Urinary bladder (tissue), 4 donors: ENCODE measurements around the gene IL23R. TPM values are rescaled to one million over a fixed set of nuclear protein-coding genes. Genes with fewer than 3 reads are reported as not detected.

Experiments
- DNase-seq: peaks from one replicate; pipeline ENCODE4 v3.0.0-alpha.2; 2015; ENCODE audit errors: extremely low spot score
- H3K27ac ChIP-seq: one replicate; pipeline ENCODE4 v1.5.1; 2013; ENCODE audit warnings: low read depth, mild to moderate bottlenecking, moderate library complexity
- H3K36me3 ChIP-seq: one replicate; pipeline ENCODE4 v1.6.1; 2013; ENCODE audit warnings: mild to moderate bottlenecking, moderate library complexity; ENCODE audit not compliant: insufficient read depth
- H3K4me1 ChIP-seq: one replicate; pipeline ENCODE4 v1.6.1; 2013; ENCODE audit warnings: mild to moderate bottlenecking, moderate library complexity; ENCODE audit not compliant: insufficient read depth
- H3K4me3 ChIP-seq: one replicate; pipeline ENCODE4 v1.5.1; 2013; ENCODE audit warnings: low read depth, low read length
- WGBS: extraction: QIAGEN DNeasy Blood & Tissue Kit; methylation state at CpG from one replicate; pipeline ENCODE4 v1.1.7; 2013; 5-methylcytosine and 5-hydroxymethylcytosine counted together
- polyA plus RNA-seq: library from polyadenylated mRNA; stranded (reverse); fragments of 200-250 nt; gene quantifications from one replicate; pipeline ENCODE4 v1.2.3, GENCODE V29; 2013
- total RNA-seq: library from RNA; depleted of rRNA; stranded (reverse); fragments of >200 nt; gene quantifications from one replicate; pipeline ENCODE4 v1.2.3, GENCODE V29; 2014
- donor health status: healthy with polysubstance abuse.
- donor health status: healthy.

The IL23R gene
- total and polyA plus RNA-seq, 2 donors = 0.48 TPM; not detected in 1

DNA sequence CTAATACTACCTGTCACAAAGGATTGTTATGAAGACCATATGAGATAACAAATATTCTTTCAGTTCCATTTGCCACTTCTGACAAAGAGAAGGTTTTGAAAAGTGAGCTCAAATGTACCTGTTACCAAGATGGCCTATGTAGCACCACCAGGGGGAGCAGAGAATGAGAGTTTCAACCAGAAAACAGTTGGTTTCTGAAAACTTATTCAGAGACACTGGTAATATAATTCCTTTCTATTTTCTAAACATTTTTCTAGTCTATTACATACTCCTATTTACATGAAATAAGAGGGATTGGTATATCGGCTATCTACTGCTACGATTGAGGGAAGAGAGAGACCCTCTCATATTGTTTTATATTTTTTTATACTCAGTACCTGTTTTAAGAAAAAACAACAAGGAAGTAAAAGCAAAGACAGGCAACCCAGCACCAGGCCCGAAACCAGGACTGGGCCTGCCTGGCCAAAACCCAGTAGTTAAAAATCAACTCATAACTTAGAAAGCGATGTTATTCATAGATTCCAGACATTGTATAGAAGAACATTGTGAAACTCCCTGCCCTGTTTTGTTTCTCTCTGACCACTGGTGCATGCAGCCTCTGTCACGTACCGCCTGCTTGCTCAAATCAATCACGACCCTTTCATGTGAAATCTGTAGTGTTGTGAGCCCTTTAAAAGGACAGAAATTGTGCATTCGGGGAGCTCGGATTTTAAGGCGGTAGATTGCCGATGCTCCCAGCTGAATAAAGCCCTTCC lies 48.3 kb downstream of the IL23R start:
- Histone ChIP-seq H3K4me1 (no peaks in the 10 kb centered on the region), H3K4me3 (no peak overlapping the region), H3K36me3 (no peaks in the 10 kb centered on the region), H3K27ac (no peak overlapping the region)
- DNase-seq = no peak
- WGBS = 86% methylated on average over 11 of the region's 11 CpGs

DNA sequence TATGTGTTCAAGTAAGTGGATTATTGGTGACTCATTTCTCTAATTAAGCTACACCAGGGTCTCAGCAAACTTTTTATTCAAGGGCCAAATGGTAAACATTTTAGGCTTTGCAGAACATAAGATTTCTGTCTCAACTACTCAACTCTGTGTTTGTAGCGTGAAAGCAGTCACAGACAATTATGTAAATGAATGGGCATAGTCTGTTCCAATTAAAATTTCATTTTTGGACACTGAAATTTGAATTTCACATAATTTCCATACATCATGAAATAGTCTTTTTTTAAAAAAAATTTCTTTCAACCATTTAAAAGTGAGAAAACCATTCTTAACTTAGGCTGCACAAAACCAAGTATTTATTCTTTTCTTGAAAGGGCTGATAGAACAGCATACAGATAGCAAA lies 50.1 kb downstream of the IL23R start:
- no peak for DNase-seq

GRCh38 chr1:67217417-67217816 lies 51.2 kb downstream of the IL23R start:
- DNase-seq = no peak
- Histone ChIP-seq H3K4me1 (no peaks in the 10 kb centered on the region), H3K27ac (no peak overlapping the region), H3K4me3 (no peak overlapping the region), H3K36me3 (no peaks in the 10 kb centered on the region)
- WGBS = 29% methylated on average over 1 of the region's 1 CpG

More for the DNA sequence above, 50.1 kb downstream of the IL23R start:
- no peaks in the 10 kb centered on the region for H3K4me1 ChIP-seq
- whole genome bisulfite sequencing = 98% methylated on average over 1 of the region's 1 CpG
- H3K4me3 ChIP-seq = no peak overlapping the region
- no peak overlapping the region for H3K27ac ChIP-seq
- no peaks in the 10 kb centered on the region for H3K36me3 ChIP-seq

DNA sequence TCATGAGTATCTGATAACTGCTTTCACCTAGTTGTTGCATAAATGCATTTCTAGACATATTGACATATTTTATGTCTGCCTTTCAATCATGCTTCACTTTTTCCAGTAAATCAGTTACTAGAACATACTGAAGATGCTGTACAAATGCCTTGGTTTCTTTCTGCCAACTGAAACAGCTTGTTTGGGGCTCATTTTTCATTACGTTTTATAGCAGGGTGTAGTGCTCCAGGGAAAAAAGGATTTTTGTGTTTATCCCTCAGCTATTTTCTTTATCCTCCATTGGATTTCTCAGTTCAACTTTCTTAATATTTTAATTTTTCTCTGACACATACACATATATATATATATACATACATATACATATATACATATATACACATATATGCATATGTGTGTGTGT lies 51.7 kb downstream of the IL23R start:
- no peak for DNase-seq
- Histone ChIP-seq H3K4me1 (no peaks in the 10 kb centered on the region), H3K36me3 (no peaks in the 10 kb centered on the region), H3K4me3 (no peak overlapping the region), H3K27ac (no peak overlapping the region)
- WGBS = 58% methylated on average over 1 of the region's 1 CpG

GRCh38 chr1:67224856-67225255 lies 58.6 kb downstream of the IL23R start:
- H3K4me1 ChIP-seq = no peaks in the 10 kb centered on the region
- H3K36me3 ChIP-seq = no peaks in the 10 kb centered on the region
- WGBS = 45% methylated on average over 2 of the region's 2 CpGs
- H3K4me3 ChIP-seq = no peak overlapping the region
- no peak for DNase-seq
- H3K27ac ChIP-seq = no peak overlapping the region

DNA sequence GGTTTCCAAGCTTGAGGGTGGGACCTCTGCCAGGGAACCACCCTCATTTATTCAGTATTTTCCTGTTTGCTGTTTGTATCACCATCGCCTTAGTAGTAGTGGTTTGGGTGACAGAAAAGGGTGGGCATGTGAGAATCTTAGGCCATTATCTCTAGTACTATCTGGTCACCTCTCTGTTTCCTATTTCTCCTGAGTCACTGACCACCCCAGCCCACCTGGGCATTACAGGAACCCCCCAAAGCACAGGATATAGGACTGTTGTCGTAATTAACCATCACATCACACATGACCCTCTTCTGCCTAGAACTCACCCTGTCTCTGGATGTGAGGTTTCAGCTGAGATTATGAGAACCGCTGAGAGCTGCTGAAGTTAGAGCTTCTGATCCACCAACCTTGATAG lies 60.4 kb downstream of the IL23R start:
- DNase-seq = no peak
- Histone ChIP-seq H3K27ac (no peak overlapping the region), H3K4me3 (no peak overlapping the region), H3K4me1 (no peaks in the 10 kb centered on the region), H3K36me3 (no peaks in the 10 kb centered on the region)
- WGBS = 92% methylated on average over 3 of the region's 3 CpGs

GRCh38 chr1:67227196-67227595 lies 60.9 kb downstream of the IL23R start:
- Histone ChIP-seq H3K36me3 (no peaks in the 10 kb centered on the region), H3K4me1 (no peaks in the 10 kb centered on the region), H3K4me3 (no peak overlapping the region), H3K27ac (no peak overlapping the region)
- DNase-seq = no peak
- WGBS = 82% methylated on average over 1 of the region's 1 CpG

- no peaks in the 10 kb centered on the region for H3K36me3 ChIP-seq
- no peak overlapping the region for H3K4me3 ChIP-seq
- H3K27ac ChIP-seq = no peak overlapping the region
- no peaks in the 10 kb centered on the region for H3K4me1 ChIP-seq
- DNase-seq = no peak
Observed at GRCh38 chr1:67228791-67229190, 62.5 kb downstream of the IL23R start.

DNA sequence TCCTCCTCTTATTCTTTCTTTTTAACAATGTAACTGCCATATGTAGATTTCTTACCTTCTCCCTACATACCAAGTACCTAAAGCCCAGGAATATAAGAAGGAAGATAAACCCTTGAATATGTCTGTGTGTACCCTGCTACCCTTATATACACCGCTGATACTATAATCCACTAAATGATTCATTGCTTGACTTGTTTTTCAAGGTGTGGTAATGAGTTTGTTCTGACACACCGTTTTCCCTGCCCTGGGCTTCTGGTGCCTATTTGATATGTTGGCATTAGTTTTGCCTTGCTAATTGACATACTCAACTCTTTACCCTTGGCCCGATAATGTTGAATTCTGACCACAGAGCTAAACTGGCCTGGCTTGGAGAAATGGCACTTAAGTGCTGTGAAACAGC lies 64.3 kb downstream of the IL23R start:
- Histone ChIP-seq H3K27ac (no peak overlapping the region), H3K4me1 (no peaks in the 10 kb centered on the region), H3K36me3 (no peaks in the 10 kb centered on the region), H3K4me3 (no peak overlapping the region)
- WGBS = 50% methylated on average over 3 of the region's 3 CpGs
- DNase-seq = no peak

- H3K4me3 ChIP-seq = no peak overlapping the region
- WGBS = 37% methylated on average over 3 of the region's 3 CpGs
- DNase-seq = no peak
- no peaks in the 10 kb centered on the region for H3K4me1 ChIP-seq
- no peaks in the 10 kb centered on the region for H3K36me3 ChIP-seq
- H3K27ac ChIP-seq = no peak overlapping the region
Observed at GRCh38 chr1:67236277-67236676, 70.0 kb downstream of the IL23R start.

GRCh38 chr1:67239738-67240137 lies 73.5 kb downstream of the IL23R start:
- no peak for DNase-seq
- H3K27ac ChIP-seq = no peak overlapping the region
- H3K4me1 ChIP-seq = no peaks in the 10 kb centered on the region
- no peaks in the 10 kb centered on the region for H3K36me3 ChIP-seq
- H3K4me3 ChIP-seq = no peak overlapping the region
- WGBS = 46% methylated on average over 2 of the region's 2 CpGs

DNA sequence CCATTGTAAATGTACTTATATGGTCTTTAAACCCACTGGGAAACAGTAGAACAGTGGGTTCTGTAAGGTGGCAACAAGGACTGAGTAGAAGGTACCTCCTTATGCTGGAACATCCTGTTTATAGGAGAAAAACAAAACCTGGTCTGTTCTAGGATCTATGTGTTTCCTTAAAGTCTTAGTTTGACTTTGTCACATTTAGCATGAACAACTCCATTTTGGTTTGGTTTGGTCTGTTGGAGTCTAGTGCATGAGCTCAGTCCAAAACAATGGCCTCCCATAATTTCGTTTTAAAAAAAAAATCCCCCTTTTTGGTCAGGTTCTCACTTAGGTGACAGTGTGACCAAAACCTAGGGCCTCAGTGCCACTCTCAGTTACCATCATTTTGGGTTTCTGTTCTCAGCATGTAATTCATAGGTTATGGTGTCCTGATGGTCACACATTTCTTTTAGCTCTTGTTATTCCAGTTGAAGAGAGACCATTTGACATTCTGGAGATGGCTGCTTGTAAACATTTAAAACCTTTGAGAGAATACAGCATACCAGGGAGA lies 75.0 kb downstream of the IL23R start:
- Histone ChIP-seq H3K36me3 (no peaks in the 10 kb centered on the region), H3K27ac (no peak overlapping the region), H3K4me3 (no peak overlapping the region), H3K4me1 (no peaks in the 10 kb centered on the region)
- DNase-seq = no peak
- 69% methylated on average over 1 of the region's 1 CpG for WGBS

DNA sequence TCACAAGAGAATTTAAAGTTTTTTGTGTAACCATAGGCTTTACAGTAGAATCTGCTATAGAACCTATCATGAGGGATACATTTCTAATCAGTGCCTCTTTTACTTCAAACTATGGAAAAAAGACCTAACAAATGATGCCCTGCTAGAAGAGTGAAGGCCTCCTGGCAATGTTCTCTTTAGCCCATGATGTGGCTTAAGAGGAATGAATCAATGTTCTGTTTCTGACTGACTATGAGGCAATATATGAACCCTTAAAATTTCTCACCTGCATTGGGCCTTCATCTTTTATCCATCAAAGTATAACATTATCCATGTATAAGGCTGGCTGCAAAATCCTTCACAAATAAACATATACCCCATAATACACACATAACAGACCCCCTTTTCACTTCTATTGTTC lies 75.8 kb downstream of the IL23R start:
- Histone ChIP-seq H3K4me1 (no peaks in the 10 kb centered on the region), H3K27ac (no peak overlapping the region)

GRCh38 chr1:67250051-67250653 lies 83.9 kb downstream of the IL23R start:
- no peak overlapping the region for H3K27ac ChIP-seq
- 87% methylated on average over 2 of the region's 2 CpGs for WGBS

More for the DNA sequence above, 75.8 kb downstream of the IL23R start:
- DNase-seq = no peak
- no peaks in the 10 kb centered on the region for H3K36me3 ChIP-seq
- no peak overlapping the region for H3K4me3 ChIP-seq

More at GRCh38 chr1:67250051-67250653, 83.9 kb downstream of the IL23R start:
- H3K4me1 ChIP-seq = no peaks in the 10 kb centered on the region
- no peaks in the 10 kb centered on the region for H3K36me3 ChIP-seq
- H3K4me3 ChIP-seq = no peak overlapping the region
- DNase-seq = no peak
